Omental fat pad (tissue), 4 donors: ENCODE data around the gene GLUD1. TPM values are rescaled to one million over a fixed set of nuclear protein-coding genes. Genes with fewer than 3 reads are reported as not detected.
"Not testable (repeated sequence)": the region's sequence is repeated elsewhere in the genome, so short reads cannot be mapped to it uniquely, and the experiment has no call there.

ENCODE experiments used
- ATAC-seq: fragments of 150-250 bp; one replicate; pipeline ENCODE4 v1.9.1; 2016; ENCODE audit warnings: mild to moderate bottlenecking, moderate library complexity; ENCODE audit not compliant: low FRiP score
- DNase-seq: peaks from one replicate; pipeline ENCODE4 v3.0.0-alpha.2; 2019; ENCODE audit warnings: low spot score
- CTCF ChIP-seq, 3 donors: fragments of 450-650 bp; IDR thresholded peaks; one replicate each; pipeline ENCODE4 v1.5.1; 2016 to 2017; ENCODE audit warnings: antibody characterized with exemption in 3 of 3, mild to moderate bottlenecking in 3 of 3, moderate library complexity in 2 of 3
- total RNA-seq, 4 donors: library from RNA; depleted of rRNA; stranded (reverse); fragments of >200 nt; gene quantifications; one replicate each; pipeline ENCODE4 v1.1.0, GENCODE V29; 2016

Gene GLUD1
- total RNA-seq, 4 donors from 2014 or later: 140 to 171 (median 157) TPM

- TF ChIP-seq CTCF (IDR thresholded peaks at IDR 0.05): no peak
- DNase-seq (no peak), ATAC-seq (no peak)
These were observed 15.4 kb downstream of the GLUD1 start for GRCh38 chr10:87079106-87079836.

- ATAC-seq, DNase-seq: not testable (repeated sequence)
These were observed 18.2 kb downstream of the GLUD1 start for GRCh38 chr10:87076421-87076820.

GRCh38 chr10:87072449-87072848, 22.2 kb downstream of the GLUD1 start:
- no peak for DNase-seq
- no peak for ATAC-seq
- TF ChIP-seq CTCF (IDR thresholded peaks at IDR 0.05): no peak

- no peak for ATAC-seq
- TF ChIP-seq CTCF (IDR thresholded peaks at IDR 0.05): no peak
- no peak for DNase-seq
These were observed 26.4 kb downstream of the GLUD1 start for GRCh38 chr10:87068281-87068680.

GRCh38 chr10:87066865-87067264, 27.8 kb downstream of the GLUD1 start:
- no peak for ATAC-seq
- DNase-seq: no peak
- TF ChIP-seq CTCF (IDR thresholded peaks at IDR 0.05): no peak

- no peak for DNase-seq
- no peak for ATAC-seq
- no peak for TF ChIP-seq CTCF (IDR thresholded peaks at IDR 0.05)
These were observed 28.5 kb downstream of the GLUD1 start for GRCh38 chr10:87066178-87066577.

GRCh38 chr10:87064651-87065050, 30.0 kb downstream of the GLUD1 start:
- ATAC-seq: no peak
- no peak for DNase-seq
- TF ChIP-seq CTCF (IDR thresholded peaks at IDR 0.05): no peak
